T-helper 17 cell (primary cell): ENCODE data around the gene CALCOCO1. TPM values are rescaled to one million over a fixed set of nuclear protein-coding genes. Genes with fewer than 3 reads are reported as not detected.

Source experiments
- ATAC-seq: fragments of 150-1000 bp; cut with Tn5 transposase; 2 replicates; pipeline ENCODE4 v1.10.0; 2021; ENCODE audit warnings: mild to moderate bottlenecking, moderate library complexity
- DNase-seq, 3 donors: peaks; one replicate each; pipeline versions ENCODE4 v3.0.0 to v3.0.0-alpha.2; 2020 to 2021
- H3K9me3 ChIP-seq: one replicate; pipeline ENCODE4 v1.7.0; 2013; ENCODE audit warnings: low read length, mild to moderate bottlenecking; ENCODE audit not compliant: control insufficient read depth, poor library complexity, severe bottlenecking
- H3K27ac Mint-ChIP-seq: one replicate; pipeline ENCODE4 v1.8.0; 2022; ENCODE audit warnings: mild to moderate bottlenecking, moderate library complexity, mixed read lengths
- H3K27me3 Mint-ChIP-seq: one replicate; pipeline ENCODE4 v1.8.0; 2022; ENCODE audit warnings: mixed read lengths
- H3K36me3 Mint-ChIP-seq: one replicate; pipeline ENCODE4 v1.8.0; 2022; ENCODE audit warnings: low read depth, mixed read lengths
- H3K4me1 Mint-ChIP-seq: one replicate; pipeline ENCODE4 v1.8.0; 2022; ENCODE audit warnings: mild to moderate bottlenecking, mixed read lengths
- H3K4me3 Mint-ChIP-seq: one replicate; pipeline ENCODE4 v1.8.0; 2022; ENCODE audit warnings: mild to moderate bottlenecking, moderate library complexity, mixed read lengths
- total RNA-seq, 4 donors: library from RNA in 2 of 4; stranded (reverse) in 2 of 4; gene quantifications; one replicate each; pipeline ENCODE4 v1.2.3 and lab custom pipeline; 2022 to 2026

Gene CALCOCO1
- total RNA-seq, 2 donors from 2014 or later: 108 to 134 TPM

DNA sequence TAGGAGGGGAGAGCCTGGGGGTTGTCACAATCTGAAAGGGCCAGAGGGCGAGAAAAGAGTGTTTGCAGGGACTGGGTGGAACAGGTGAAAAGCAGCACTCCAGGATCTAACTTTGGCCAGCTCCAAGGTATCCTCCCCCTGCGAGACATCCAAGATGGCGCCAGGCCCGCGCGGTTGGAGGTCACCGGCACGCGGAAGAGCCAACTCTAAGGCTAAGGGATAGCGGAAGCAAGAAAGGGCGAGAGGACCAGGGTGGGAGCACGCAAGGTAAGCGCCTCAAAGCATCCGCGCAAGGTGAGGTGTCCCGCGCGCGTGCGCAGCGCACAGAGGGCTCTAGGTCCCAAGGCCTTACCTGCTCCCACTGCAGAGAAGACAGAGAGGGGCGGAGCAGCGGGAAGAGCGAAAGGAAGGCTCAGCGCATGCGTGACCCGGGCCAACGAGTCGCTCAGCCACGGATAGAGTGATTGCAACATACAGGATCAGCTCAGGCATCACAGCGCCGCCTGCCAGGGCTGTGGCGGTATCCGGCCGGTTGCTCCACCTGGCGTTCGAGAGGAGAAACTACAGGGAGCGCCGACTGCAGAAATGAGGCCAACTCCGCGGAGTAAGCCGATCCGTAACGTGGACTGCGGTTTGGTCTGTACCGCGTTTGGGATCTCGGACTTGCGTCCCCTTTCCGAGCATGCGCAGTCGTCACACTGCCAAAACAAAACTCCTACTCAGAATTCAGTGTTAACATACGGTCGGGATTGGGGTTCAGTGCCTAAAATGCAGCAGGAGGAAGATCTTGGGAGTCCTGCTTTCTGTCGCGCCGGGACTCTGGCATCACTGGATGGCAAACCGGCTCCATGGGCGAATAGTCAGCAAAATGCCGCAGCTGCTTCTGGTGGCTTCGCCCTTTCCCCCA, 51.3 kb downstream of the CALCOCO1 start, which contains the start of gene ATP5MC2:
Gene ATP5MC2, minus strand, starts transcription at position 383 of the 907 bp plus-strand sequence. CDS start 3,469 bp downstream, outside the sequence.
- H3K27ac Mint-ChIP-seq: peak within 1 kb of the TSS; percentile 94
- peak; percentile 92 for ATAC-seq
- peak; percentile 94 to 97 (median 95) for DNase-seq
- H3K9me3 ChIP-seq: no peaks in the 10 kb centered on the region
- H3K36me3 Mint-ChIP-seq: peaks cover 6% of the 10 kb centered on the region
- H3K4me1 Mint-ChIP-seq: peaks cover 21% of the 10 kb centered on the region
- peaks cover 25% of the 10 kb centered on the region for H3K27me3 Mint-ChIP-seq
- peak within 1 kb of the TSS; percentile 94 for H3K4me3 Mint-ChIP-seq

DNA sequence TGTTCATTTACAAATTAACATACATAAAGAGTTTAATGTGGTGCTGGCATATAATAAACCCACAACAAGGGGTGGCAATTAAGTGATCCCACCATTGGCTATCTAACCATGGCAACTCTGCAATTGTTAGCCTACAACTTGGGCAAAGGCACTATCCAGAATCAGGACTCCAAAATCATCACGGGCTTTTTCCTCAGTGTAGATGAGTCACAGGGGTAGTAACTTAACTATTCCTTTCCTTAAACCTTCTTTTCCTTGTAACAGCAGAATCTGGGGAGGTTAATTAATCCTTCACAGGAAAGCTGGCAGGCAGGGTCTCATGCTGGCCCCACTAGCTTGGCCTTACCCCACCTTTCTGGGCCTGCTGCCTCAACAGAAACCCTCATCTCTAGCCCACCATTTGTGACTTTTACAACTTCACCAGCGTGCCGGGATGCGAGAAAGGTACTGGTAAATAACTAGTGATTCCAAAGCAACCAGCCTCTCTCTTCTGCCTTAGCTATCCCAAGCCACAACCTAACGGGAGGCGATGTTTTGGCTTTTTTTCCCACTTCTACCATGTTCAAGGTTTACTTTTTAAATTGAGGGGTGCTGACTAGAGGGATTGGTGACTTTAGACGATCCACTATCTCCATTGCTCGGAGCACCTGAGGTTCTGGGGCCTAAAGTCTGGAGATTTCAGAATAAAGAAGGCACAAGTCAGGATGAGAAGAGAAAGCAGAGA, 52.1 kb downstream of the CALCOCO1 start:
- ATAC-seq (no peak), DNase-seq (no peak)
- peak overlapping the region; percentile 94 for H3K4me3 Mint-ChIP-seq
- no peaks in the 10 kb centered on the region for H3K9me3 ChIP-seq
- peak overlapping the region; percentile 94 for H3K27ac Mint-ChIP-seq
- H3K27me3 Mint-ChIP-seq: peaks cover 25% of the 10 kb centered on the region
- peaks cover 21% of the 10 kb centered on the region for H3K4me1 Mint-ChIP-seq
- H3K36me3 Mint-ChIP-seq: peaks cover 6% of the 10 kb centered on the region

DNA sequence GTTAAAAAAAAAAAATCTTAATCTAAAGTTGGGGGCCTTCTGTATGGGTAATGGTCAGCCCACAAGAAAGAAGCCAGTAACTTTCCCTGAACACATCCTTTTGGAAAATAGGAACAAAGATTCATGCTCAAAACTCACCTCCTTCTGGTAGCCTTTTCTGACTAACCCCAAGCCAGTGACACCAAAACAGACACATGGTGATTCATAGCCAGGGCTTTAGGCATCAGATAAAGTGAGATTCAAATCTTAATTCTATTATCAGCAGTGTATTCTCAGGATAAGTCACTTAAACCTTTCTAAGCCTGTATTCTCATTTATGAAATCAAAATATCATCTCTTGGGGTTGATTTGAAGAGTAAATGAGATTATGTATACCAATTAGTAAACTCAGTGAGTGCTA, 56.3 kb downstream of the CALCOCO1 start:
- H3K36me3 Mint-ChIP-seq: peaks cover 3% of the 10 kb centered on the region

DNA sequence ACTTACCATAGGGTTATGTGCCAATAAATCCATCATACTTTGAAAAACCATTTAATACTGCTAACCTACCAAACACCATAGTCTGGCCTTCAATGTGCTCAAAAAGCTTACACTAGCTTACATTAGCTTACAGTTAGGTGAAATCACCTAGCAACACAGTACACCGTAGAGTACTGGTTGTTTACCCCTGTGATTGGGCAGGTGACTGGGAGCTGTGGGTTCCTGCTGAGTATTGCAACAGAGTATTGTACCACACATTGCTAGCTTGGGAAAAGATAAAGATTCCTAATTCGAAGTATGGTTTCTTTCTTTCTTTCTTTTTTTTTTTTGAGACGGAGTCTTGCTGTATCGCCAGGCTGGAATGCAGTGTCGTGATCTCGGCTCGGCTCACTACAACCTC, 56.9 kb downstream of the CALCOCO1 start:
- no peaks in the 10 kb centered on the region for H3K27me3 Mint-ChIP-seq
- DNase-seq (no peak), ATAC-seq (no peak)
- H3K4me1 Mint-ChIP-seq: peaks cover 10% of the 10 kb centered on the region
- H3K9me3 ChIP-seq: no peaks in the 10 kb centered on the region
- no peaks in the 10 kb centered on the region for H3K36me3 Mint-ChIP-seq
- H3K27ac Mint-ChIP-seq: no peak overlapping the region
- H3K4me3 Mint-ChIP-seq: no peak overlapping the region

More for the DNA sequence above, 56.3 kb downstream of the CALCOCO1 start:
- Mint-ChIP-seq H3K4me3 (no peak overlapping the region), H3K27me3 (no peaks in the 10 kb centered on the region), H3K4me1 (peaks cover 15% of the 10 kb centered on the region), H3K27ac (no peak overlapping the region)
- DNase-seq (no peak), ATAC-seq (no peak)
- H3K9me3 ChIP-seq: no peaks in the 10 kb centered on the region

DNA sequence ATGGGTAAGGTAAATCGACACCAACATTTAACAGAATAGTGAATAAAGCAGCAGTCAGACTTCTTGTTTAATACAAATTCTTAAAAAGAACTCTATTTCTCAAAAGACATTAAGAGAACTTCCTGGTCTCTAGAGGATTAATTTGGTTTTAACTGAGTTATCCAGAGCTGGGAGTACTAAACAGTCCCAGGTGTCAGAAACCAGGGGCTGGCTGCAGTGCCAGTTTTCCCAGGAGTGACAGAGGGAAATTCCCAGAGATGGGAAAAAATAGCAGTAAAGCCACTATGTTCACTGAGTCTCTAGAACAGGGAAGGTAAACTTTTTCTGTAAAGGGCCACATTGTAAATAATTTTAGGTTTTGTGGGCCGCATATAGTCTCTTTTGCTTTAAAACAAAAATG, 60.2 kb downstream of the CALCOCO1 start:
- peaks cover 15% of the 10 kb centered on the region for H3K4me1 Mint-ChIP-seq
- peaks cover 5% of the 10 kb centered on the region for H3K36me3 Mint-ChIP-seq
- no peaks in the 10 kb centered on the region for H3K9me3 ChIP-seq
- H3K4me3 Mint-ChIP-seq: no peak overlapping the region
- DNase-seq (no peak), ATAC-seq (no peak)
- no peak overlapping the region for H3K27ac Mint-ChIP-seq
- no peaks in the 10 kb centered on the region for H3K27me3 Mint-ChIP-seq

DNA sequence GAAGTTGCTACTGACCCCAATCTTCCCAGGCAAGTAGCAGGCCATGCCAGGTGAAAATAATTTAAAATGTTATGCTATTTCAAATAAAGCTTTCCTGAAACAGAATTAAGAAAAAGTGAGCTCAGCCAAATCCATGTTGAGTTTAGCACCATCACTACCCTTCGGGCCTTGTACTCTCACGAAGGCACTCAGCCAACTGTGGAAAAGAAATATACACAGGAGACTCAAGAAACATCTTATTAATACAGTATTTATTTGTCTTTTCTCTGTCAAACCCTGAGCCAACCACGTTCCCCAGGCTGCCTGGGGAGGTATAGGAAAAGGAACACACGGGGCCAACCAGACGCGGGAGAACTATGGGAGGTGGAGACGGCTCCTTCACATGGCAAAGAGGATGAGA, 62.3 kb downstream of the CALCOCO1 start:
- no peak for ATAC-seq
- Mint-ChIP-seq H3K4me3 (no peak overlapping the region), H3K27ac (no peak overlapping the region), H3K36me3 (peaks cover 5% of the 10 kb centered on the region), H3K27me3 (no peaks in the 10 kb centered on the region), H3K4me1 (peaks cover 10% of the 10 kb centered on the region)
- DNase-seq: no peak
- no peaks in the 10 kb centered on the region for H3K9me3 ChIP-seq

DNA sequence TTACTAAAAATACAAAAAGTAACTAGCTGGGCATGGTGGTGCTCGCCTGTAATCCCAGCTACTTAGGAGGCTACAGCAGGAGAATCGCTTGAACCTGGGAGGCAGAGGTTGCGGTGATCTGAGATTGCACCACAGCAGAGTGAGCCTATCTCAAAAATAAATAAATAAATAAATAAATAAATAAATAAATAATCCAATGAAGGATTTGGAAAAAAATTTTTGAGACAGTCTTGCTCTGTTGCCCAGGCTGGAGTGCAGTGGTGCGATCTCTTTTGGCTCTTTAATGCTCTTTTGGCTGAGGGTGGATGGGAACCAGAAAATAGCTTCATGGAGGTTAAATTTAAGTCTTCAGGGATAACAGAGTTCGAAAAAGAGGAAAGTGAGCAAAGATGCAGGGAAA, 63.1 kb downstream of the CALCOCO1 start:
- Mint-ChIP-seq H3K4me3 (no peak overlapping the region), H3K4me1 (peaks cover 10% of the 10 kb centered on the region), H3K27ac (no peak overlapping the region), H3K27me3 (no peaks in the 10 kb centered on the region), H3K36me3 (peaks cover 5% of the 10 kb centered on the region)
- H3K9me3 ChIP-seq: no peaks in the 10 kb centered on the region
- ATAC-seq (no peak), DNase-seq (no peak)

DNA sequence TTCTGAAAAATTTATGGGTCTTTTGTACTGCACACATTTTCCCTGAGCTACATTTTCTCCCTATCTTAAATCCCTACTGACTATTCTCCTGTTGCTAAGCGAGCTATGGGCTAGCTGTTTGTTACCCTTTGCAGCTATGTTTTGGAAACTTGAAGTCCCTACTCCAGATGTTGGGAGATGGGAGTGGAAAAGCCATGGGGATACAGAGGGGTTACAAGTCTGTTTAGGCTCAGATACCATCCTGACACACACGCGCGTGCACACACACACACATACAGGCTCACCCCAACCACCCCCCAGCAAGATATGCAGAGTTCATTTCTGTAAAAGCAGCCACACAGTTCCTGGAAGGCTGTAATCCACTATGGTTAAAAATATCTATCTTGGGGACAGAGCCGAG, 67.2 kb downstream of the CALCOCO1 start:
- H3K4me3 Mint-ChIP-seq: no peak overlapping the region
- H3K9me3 ChIP-seq: no peaks in the 10 kb centered on the region
- H3K27ac Mint-ChIP-seq: no peak overlapping the region
- DNase-seq: no peak
- no peaks in the 10 kb centered on the region for H3K27me3 Mint-ChIP-seq
- H3K36me3 Mint-ChIP-seq: peaks cover 5% of the 10 kb centered on the region
- no peak for ATAC-seq
- peaks cover 9% of the 10 kb centered on the region for H3K4me1 Mint-ChIP-seq

DNA sequence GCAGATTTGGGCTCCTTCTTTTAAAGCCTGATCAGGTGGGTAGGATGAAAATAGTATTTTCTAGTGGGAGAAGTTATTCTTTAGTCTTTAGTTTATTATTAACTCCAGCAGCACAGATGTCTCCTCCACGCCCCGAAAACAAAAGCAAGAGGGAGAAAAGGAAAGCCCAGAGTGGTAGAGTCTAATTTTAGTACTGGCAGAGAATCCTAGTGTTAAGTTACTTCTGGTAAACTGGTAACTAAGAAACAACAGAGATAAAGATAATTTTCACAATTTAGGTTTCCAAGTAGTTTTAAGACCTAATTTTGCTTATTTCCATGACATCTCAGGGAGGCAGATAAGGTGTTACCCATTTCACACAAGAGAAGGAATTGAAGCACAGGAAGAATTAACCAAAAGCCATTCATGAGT, 67.7 kb downstream of the CALCOCO1 start:
- no peaks in the 10 kb centered on the region for H3K9me3 ChIP-seq
- H3K27me3 Mint-ChIP-seq: no peaks in the 10 kb centered on the region
- peaks cover 4% of the 10 kb centered on the region for H3K36me3 Mint-ChIP-seq
- H3K4me3 Mint-ChIP-seq: no peak overlapping the region
- no peak for DNase-seq
- H3K27ac Mint-ChIP-seq: no peak overlapping the region
- no peak for ATAC-seq
- H3K4me1 Mint-ChIP-seq: peaks cover 7% of the 10 kb centered on the region

DNA sequence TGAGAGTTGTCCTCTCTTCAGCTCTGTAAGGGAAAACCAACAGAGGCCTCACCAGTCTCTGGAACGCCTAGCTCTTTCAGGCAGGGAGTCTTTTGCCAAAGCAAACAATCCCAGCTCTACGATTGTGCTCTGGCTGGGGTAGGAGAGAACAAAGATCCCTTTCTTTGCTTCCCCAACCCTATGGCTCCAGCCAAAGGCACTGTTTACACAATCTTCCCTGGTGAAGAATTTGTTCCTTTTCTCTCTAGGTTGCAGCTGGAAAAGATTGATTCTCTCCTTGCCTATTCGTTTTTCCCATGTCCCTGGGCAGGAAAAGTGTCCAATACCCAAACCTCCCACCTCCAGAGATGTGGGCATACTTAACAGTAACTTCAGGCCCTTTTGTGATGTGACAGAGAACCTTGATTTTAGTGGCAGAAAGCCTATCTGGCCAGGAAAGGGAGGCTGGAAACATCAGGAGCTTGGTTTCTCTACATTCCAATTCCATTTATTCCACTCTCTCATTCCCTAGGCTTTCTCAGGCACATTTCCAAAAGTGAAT, 68.2 kb downstream of the CALCOCO1 start:
- Mint-ChIP-seq H3K27ac (no peak overlapping the region), H3K27me3 (no peaks in the 10 kb centered on the region), H3K36me3 (no peaks in the 10 kb centered on the region), H3K4me1 (peaks cover 3% of the 10 kb centered on the region), H3K4me3 (no peak overlapping the region)
- no peak for ATAC-seq
- no peaks in the 10 kb centered on the region for H3K9me3 ChIP-seq
- DNase-seq: no peak

Other genes with a start within 250 kb of the CALCOCO1 start
- 10 to 100 TPM; 25.5 to 28.6 TPM for gene MAP3K12, start 228.0 kb downstream of the CALCOCO1 start, total RNA-seq
- gene TARBP2, start 226.2 kb downstream of the CALCOCO1 start, total RNA-seq: 10 to 100 TPM; 28.4 to 29.3 TPM
- gene NPFF, start 220.0 kb downstream of the CALCOCO1 start, total RNA-seq: not detected
- 10 to 100 TPM; 22.7 to 25.3 TPM for gene ATF7, start 101.1 kb downstream of the CALCOCO1 start, total RNA-seq
- 100 to 1,000 TPM; 211 to 232 TPM for gene ATP5MC2, start 51.4 kb downstream of the CALCOCO1 start, total RNA-seq
- not detected for gene CISTR, start 24.5 kb upstream of the CALCOCO1 start, total RNA-seq
- gene HOXC13, start 211.4 kb upstream of the CALCOCO1 start, total RNA-seq: not detected
- gene HOXC12, start 227.5 kb upstream of the CALCOCO1 start, total RNA-seq: not detected
- gene HOXC11, start 245.7 kb upstream of the CALCOCO1 start, total RNA-seq: not detected
- not detected for gene HOTAIR, start 247.5 kb upstream of the CALCOCO1 start, total RNA-seq